Esophagus muscularis mucosa (tissue), 4 donors: ENCODE data around the gene OFD1.

Source experiments
- CTCF ChIP-seq, 3 experiments: fragments of 200-600 bp in 2 of 3; fragments of 450-650 bp in 1 of 3; sonication (generic) in 2 of 3; IDR thresholded peaks; one replicate each; pipeline ENCODE4 v1.5.1; 2017 to 2019; ENCODE audit warnings: antibody characterized with exemption in 3 of 3, mild to moderate bottlenecking in 2 of 3, moderate library complexity in 1 of 3
- EP300 ChIP-seq: sonication (generic); formaldehyde crosslinking; IDR thresholded peaks from one replicate; pipeline ENCODE4 v1.6.1; 2017; ENCODE audit warnings: antibody characterized with exemption
- POLR2A ChIP-seq: fragments of 450-650 bp; IDR thresholded peaks from one replicate; pipeline ENCODE4 v1.6.1; 2017; ENCODE audit warnings: antibody characterized with exemption, moderate library complexity, mild to moderate bottlenecking, low read depth

- TF ChIP-seq CTCF (IDR thresholded peaks at IDR 0.05) (no peak), POLR2A (no peak), EP300 (no peak)
Observed at GRCh38 chrX:13703135-13703534, 31.4 kb upstream of the OFD1 start.
